PC-3 (cell line): ENCODE data around the gene NEK11.

Experiments used
- CTCF ChIP-seq: fragments of 300-600 bp; sonication (generic); conservative IDR thresholded peaks from 2 replicates; pipeline ENCODE4 v1.5.1; 2017; ENCODE audit warnings: antibody characterized with exemption, low read depth, mild to moderate bottlenecking, low read length
- EZH2 ChIP-seq: fragments of 300-600 bp; sonication (generic); IDR thresholded peaks from one replicate; pipeline ENCODE4 v1.6.1; 2017; ENCODE audit warnings: antibody characterized with exemption, mild to moderate bottlenecking, low read length; ENCODE audit not compliant: unreplicated experiment
- EZH2phosphoT487 ChIP-seq: fragments of 300-600 bp; sonication (generic); IDR thresholded peaks from 2 replicates; pipeline ENCODE4 v1.6.1; 2018; ENCODE audit warnings: mild to moderate bottlenecking, antibody characterized with exemption, low read length, borderline replicate concordance

GRCh38 chr3:131025539-131025938, 1.1 kb upstream of the NEK11 start:
- TF ChIP-seq CTCF = no peak
- TF ChIP-seq EZH2 = no peak
- no peak for TF ChIP-seq EZH2phosphoT487
